OCI-LY1 (cell line): Measurements from ENCODE around the gene UVSSA.

Source experiments
- EZH2 ChIP-seq: fragments of 200-600 bp; sonication (generic), shearing (Covaris generic); IDR thresholded peaks from 2 replicates; pipeline ENCODE4 v1.8.0; 2017; ENCODE audit warnings: borderline replicate concordance, mixed run types, mild to moderate bottlenecking, antibody characterized with exemption, low read length, moderate library complexity, mixed read lengths
- TF ChIP-seq, protein P1 (sequence below): fragments of 200-600 bp; sonication (generic), shearing (Covaris generic); IDR thresholded peaks from 2 replicates; pipeline ENCODE4 v1.5.1; 2017; ENCODE audit warnings: mild to moderate bottlenecking, antibody characterized with exemption, low read length, moderate library complexity, mixed read lengths

DNA sequence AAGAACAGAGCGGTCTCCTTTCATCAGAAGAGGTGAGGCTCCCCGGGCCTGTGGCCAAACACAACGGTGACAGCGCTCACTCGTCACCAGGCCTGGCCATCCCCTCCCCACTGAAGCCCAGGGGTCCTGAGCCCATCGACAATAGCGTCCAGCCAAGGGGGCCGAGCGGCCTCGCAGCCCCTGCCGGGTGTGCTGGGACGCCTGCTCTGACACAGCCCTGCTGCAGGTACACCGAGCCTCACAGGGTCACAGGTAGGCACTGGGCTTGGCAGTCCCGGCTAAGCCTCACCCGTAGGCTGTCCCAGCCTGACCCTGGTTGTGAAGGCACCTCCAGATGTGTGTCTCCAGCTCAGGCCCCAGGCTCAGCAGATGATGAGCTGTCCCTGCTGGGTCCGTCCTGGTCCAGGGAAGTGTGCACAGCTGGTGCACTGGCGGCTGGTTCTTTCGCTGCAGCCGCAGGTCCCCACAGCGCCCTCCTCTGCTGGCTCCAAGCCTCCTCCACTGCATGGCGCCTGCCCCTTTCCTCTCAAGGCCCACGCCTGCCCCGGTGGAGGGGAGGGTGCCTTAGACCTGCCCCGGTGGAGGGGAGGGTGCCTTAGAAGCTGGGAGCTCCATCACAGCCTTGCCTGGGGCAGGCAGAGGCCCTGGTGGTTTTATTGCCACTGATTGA lies 21.5 kb downstream of the UVSSA start:
- no peak for TF ChIP-seq EZH2
- TF ChIP-seq, protein P1, sequence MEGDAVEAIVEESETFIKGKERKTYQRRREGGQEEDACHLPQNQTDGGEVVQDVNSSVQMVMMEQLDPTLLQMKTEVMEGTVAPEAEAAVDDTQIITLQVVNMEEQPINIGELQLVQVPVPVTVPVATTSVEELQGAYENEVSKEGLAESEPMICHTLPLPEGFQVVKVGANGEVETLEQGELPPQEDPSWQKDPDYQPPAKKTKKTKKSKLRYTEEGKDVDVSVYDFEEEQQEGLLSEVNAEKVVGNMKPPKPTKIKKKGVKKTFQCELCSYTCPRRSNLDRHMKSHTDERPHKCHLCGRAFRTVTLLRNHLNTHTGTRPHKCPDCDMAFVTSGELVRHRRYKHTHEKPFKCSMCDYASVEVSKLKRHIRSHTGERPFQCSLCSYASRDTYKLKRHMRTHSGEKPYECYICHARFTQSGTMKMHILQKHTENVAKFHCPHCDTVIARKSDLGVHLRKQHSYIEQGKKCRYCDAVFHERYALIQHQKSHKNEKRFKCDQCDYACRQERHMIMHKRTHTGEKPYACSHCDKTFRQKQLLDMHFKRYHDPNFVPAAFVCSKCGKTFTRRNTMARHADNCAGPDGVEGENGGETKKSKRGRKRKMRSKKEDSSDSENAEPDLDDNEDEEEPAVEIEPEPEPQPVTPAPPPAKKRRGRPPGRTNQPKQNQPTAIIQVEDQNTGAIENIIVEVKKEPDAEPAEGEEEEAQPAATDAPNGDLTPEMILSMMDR, result no peak
